GM12874 (cell line): ENCODE data around the gene FAM9B.

ENCODE experiments used
- TF ChIP-seq, protein P1 (sequence below): IDR thresholded peaks from 2 replicates; pipeline ENCODE4 v1.5.1; 2011; ENCODE audit warnings: low read depth, mild to moderate bottlenecking, control low read depth, low read length, moderate library complexity; ENCODE audit not compliant: insufficient read depth

The FAM9B gene

GRCh38 chrX:9033989-9034388, at the start of gene FAM9B:
Gene FAM9B, minus strand, starts transcription at chrX:9034127. Its CDS starts 1,141 bp downstream, at chrX:9032986.
- TF ChIP-seq, protein P1, sequence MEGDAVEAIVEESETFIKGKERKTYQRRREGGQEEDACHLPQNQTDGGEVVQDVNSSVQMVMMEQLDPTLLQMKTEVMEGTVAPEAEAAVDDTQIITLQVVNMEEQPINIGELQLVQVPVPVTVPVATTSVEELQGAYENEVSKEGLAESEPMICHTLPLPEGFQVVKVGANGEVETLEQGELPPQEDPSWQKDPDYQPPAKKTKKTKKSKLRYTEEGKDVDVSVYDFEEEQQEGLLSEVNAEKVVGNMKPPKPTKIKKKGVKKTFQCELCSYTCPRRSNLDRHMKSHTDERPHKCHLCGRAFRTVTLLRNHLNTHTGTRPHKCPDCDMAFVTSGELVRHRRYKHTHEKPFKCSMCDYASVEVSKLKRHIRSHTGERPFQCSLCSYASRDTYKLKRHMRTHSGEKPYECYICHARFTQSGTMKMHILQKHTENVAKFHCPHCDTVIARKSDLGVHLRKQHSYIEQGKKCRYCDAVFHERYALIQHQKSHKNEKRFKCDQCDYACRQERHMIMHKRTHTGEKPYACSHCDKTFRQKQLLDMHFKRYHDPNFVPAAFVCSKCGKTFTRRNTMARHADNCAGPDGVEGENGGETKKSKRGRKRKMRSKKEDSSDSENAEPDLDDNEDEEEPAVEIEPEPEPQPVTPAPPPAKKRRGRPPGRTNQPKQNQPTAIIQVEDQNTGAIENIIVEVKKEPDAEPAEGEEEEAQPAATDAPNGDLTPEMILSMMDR, result no peak

DNA sequence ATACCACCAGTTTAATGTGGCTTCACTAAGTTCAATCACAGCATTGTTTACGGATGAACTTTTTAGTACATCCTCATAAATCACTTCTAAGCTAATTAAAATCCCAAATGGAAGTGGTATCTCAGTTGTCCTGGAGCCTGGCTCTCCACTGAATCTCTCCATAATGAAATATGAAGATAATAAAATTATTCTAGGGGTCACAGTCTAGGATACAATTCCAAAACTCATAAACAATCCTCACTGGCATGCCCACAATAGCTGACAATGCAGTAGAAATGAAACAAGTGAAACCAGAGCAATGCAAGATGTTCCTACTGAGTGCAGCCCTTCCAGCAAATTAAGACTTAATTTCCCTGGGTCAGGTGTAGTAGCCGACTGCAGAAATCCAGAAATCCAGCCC, 47.3 kb upstream of the FAM9B start:
- TF ChIP-seq, protein P1, result no peak

DNA sequence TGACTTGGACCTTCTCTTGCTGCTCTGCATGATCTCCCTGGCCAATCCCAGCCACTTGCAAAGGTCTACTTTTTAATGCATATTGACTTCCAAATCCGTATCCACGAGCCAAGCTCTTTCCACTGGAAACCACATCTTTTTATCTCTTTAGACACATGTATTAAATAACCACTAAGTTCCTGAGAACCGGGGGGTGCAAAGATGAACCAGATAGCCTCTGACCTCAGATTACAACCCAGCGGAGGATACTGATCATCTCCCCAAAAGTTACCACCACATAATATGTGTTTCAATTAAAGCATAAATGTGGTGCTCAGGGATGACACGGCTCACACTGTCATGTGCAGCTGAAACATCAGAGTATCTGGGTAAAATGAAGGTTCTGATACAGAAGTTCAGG, 40.4 kb upstream of the FAM9B start:
- TF ChIP-seq, protein P1, result no peak

DNA sequence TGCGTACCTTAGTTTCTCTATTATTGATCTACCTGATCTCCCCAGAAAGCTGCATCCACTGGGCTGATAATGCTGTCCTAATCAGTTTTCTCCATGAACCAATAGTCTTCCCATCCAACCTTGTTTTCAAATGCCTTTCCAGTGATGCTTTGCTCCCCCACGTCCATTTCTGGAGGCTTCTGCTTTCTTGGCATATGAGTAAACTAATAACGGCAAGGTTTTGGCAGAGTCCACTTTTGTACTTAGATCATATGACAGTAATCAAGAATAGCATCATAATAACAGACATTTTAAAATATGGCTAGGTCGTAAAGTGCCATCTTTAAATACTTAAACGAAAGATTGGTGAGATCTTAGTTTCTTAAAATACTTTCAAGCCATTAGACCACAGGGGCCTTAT, 38.4 kb upstream of the FAM9B start:
- TF ChIP-seq, protein P1, result no peak

DNA sequence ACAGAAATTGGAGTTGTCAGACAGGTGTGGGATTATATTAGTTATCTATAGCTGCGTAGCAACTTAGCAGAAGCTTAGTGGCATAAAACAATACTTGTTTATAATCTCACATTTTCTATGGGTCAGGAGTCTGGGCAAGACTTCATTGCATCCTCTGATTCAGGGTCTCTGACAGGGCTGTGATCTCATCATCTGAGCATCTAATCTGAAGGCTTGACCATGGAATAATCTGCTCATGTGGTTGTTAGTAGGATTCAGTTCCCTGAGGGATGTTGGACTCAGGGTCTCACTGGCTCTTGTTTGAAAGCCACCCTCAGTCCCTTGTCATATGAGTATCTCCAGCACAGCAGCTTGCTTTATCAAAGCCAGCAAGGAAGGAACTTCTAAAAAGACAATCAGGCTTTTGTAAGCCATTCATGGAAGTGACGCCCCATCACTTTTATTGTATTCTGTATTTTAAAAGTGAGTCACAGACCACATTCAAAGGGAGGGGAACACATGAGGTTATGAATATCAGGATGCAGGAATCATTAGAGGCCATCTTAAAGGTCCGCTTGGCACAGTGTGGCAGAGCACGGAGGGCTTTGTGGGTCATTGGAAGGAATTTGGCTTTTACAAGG, 37.2 kb upstream of the FAM9B start:
- TF ChIP-seq, protein P1, result no peak

DNA sequence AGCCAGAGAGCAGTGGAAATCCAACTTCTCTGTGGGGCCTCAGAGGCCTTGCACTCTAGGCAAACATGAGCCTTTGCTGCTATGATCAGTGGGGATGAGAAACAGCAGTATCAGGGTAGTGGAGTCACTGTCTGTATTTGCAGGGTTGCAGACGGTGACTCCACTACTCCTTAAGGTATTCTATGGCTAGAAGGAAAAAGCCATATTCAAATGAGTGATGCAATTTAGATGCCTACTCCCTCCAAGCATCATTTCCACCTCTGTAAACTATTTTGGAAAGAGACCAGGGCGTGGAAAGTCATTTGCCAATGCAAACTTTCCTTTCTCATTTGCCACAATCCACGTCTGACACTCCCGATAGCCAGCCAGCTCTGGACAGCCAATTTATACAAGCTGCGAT, 35.6 kb upstream of the FAM9B start:
- TF ChIP-seq, protein P1, result no peak

DNA sequence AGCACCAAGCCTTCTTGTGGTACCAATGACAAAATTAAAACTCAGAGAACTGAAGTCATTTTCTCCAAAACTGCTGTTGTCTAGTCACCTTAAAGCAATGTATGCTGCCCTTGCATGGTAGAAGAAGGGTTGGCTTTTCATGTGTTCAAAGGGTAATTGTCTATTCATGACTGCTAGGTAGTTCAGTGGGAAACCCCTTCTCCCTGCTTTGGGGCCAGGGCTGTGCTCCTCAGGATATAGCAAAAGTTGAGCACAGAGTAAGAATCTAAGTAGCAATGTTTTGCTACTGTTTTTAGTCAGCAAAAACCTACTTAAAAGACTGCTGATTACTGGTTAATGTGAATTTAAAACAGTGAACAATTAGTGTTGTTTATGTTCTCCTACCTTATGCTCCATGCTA, 30.8 kb upstream of the FAM9B start:
- TF ChIP-seq, protein P1, result no peak
